ENCODE data around the gene RPL3.

RPL3 gene

DNA sequence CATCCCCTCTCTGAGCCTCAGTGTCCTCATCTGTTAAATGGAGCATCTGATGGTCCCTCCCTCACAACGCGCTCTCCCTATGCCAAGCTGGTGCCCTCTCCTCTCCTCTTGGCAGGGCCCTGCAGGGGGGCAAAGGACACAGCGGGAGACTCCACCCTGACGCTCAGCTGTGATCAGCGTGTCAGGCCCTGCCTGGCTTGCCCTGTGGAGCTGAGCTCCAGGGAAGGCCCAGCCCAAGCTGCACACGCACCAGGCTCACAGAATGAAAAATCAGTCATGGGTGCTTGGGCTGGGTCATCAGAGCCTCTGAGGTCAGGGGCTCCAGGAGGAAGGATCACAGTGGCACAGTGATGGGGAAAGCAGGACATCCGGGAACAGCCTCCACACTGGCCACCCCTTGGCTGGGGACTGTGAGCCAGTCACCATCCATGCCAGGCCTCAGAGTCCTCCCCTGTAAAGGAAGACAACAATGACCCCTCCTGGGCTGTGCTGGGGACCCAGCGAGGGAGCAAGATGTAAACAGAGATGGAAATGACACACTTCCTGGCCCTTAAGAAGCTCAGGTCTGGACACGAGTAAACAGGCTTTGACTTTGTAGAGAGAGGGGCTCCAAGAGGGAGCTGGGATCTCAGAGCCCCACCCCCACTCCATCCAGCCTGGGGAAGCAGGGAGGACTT, 36.6 kb downstream of the RPL3 start:
- DNase-seq (ENCODE audit: low read depth), result no peak

DNA sequence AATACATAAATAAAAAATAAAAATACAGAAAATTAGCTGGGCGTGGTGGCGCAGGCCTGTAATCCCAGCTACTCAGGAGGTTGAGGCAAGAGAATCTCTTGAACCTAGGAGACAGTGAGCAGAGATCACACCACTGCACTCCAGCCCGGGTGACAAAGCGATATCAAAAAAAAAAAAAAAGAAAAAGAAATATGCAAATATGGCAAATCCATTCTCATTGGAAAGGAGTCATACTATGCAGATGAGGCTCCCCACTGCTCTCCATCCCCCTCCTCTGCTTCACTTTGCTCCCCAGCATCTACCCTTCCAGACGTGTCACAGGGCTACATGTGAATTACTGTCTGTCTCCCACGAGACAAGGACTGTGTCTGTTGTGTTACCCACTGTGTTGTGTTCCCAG, 38.3 kb downstream of the RPL3 start:
- no peak for DNase-seq (ENCODE audit: low read depth)

DNA sequence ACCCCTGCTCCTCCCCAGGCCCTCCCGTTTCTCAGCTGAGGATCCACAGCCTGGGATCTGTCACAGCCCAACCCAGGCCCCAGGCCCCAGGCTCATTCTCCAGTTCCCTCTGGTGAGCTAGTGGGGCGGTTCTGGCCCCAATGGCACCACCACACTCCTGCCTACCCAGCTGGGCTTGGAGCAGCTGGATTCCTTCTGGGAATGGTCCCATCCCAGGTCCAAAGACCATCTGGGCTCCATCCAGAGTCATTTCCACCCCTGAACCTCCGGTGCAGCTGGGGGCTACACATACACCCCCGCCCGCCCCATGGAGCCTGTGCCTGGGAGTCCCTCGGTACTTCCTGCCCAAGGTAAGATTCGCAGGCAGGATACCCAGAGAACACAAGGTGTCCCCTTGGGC, 39.2 kb downstream of the RPL3 start:
- no peak for DNase-seq (ENCODE audit: low read depth)

DNA sequence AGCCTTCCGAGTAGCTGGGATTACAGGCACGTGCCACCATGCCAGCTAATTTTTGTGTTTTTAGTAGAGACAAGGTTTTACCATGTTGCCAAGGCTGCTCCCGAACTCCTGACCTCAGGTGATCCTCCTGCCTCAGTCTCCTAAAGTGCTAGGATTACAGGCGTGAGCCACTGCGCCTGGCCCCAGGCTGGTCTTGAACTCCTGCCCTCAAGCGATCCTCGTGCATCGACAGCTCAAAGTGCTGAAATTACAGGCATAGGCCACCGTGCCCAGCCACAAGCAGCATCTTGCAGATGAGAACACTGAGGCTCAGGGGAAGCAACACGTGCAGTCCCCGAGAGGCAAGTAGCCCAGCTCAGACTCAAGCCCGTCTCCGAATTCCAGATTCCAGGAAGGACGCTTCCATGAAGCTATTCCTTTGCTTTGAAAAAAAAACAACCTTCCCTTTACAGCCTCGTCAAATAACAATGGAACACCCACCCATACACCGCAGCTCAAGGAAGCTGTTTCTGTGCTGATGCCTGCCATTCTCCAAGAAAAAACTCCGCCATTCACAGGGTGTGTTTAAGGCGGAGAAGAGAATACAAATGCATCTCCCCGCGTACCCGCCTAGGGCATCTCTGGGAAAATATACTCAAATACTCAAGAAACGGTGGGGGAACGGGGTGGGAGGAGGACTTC, 40.1 kb downstream of the RPL3 start:
- DNase-seq (ENCODE audit: low read depth), result no peak

DNA sequence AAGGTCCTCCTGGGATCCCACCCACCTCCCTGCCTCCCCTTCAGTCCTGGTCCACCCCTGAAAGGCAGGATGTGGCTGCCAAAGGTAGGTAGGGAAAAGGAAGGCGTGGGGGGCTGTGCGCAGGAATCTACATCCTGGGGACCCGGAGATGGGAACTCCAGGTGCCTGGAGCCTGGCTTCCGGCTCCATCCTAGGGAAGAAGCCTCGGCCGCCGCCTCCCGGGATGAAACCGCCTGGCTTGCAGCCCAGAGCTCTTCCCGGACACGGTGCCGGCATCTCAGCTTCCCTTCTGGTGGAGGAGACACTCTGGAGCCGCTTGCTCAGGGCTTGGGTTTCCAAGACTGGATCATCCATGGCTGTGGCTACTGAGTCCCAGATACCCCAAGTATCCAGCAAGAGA, 41.4 kb downstream of the RPL3 start:
- DNase-seq (ENCODE audit: low read depth), result no peak

DNA sequence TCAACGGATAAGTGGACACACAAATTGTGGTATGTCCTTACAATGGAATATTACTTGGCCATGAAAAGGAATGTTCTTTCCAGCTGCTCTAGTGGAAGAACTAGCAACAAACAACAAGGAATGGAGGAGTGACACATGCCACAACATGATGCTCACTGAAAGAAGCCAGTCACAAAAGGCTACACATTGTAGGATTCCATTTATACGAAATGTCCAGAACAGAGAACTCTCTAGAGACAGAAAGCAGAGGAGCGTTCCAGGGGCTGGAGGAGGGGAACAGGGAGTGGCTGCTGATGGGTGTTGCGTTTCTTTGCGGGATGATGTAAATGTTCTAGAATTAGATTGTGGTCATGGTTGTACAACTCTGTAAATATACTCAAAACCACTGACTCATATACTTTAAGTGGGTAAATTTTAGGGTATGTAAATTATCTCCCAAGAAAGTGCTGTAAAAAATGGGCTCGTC, 42.2 kb downstream of the RPL3 start:
- peak; percentile 16 for DNase-seq (ENCODE audit: low read depth)

DNA sequence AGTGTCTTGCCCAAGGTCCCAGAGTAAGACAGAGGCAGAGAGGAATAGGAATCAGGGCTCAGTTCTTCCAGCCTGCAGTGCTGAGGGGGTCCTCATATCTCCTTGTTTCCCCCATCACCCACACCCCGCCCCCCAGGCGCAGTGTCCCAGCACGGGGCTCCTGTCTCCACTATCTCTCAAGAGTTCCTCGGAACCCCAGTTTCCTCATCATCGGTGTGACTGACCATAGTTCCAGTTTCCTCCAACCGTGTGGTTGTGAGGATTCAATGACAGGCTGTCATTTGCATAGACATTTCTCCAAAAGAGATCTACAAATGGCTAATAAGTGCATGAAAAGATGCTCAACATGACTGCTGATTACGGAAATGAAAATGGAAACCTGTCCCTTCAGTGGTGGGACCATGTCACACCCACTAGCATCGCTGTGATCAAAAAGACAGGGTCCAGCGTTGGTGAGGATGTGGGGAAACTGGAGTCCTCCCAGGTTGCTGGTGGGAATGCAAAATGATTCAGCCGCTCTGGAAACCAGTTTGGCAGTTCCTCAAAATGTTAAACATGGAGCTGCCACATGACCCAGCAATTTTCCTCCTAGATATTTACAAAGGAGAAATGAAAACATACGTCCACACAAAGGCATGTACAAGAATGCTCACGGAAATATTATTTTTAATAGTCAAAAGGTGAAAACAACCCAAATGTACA, 42.8 kb downstream of the RPL3 start:
- DNase-seq (ENCODE audit: low read depth), result no peak

DNA sequence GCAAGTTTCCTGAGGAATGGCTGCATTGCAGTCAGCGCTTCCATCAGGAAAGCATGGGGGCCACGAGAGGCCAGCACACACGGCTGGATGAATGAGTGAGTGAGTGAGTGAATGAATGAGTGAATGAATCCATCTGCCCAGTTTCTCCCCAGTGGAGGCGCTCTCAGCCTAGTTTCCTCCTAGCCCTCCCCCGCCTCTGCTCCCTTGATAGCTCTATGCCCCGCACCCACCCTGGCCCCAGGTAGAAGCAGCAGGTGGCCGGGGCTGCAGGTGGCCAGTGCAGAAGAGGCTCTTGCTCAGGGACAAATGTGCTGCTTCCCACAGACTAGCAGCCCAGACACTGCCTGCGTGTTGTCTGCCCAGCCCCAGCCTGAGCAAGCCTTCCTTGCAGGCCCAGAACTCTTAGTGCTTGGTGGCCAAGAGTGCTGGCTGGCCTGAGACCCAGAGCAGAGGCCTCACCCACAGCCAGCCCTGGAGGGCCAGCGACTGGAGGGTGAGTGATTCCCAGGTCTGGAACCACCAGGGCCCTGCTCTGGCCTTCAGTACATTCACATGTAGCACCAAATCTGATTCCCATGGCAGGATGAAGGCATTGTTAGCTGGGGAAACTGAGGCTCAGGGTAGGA, 43.5 kb downstream of the RPL3 start:
- DNase-seq (ENCODE audit: low read depth), result no peak

DNA sequence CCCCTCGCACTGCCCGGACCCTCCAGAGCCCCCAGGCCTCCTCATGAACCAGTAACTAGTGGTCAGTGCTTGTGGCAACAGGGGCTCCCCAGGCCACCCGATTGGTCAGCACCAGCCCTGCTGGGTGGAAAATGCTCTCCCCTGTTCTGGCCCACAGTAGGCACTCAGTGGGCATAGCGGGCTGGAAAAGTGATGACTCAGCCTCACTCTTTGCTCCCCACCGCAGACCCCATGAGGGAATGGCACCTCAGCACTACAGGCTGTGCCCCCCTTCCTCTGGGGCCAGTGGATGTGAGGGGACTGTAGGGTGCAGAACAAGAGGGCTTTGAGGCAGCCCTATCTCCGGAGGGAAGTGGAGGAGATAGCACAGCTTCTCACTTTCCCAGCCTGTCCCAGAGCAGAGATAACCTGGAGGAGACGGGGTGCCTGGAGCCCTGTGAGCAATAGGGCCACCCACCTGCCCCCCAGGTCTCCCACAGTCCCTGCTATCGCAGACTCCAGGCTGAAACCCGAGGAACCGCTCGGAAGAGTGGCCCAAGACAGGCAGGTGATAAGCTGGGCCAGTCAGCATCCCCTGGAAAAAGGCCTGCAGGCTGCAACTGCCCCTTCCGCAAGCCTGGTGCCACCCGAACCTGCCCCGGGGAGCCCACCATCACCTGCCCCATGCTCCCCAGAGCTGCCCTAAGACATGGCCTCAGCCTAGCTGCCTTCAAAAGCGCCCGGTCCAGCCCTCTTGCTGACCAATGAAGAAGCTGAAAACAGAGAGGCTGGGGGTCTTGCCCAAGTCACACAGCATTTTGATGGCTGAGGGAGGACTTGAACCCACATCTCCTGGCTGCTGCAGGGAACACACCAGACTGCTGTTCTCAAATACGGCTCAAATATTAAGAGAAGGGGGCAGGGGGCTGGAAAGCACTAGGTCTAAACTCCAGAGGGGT, 45.2 kb downstream of the RPL3 start:
- DNase-seq (ENCODE audit: low read depth), result no peak

DNA sequence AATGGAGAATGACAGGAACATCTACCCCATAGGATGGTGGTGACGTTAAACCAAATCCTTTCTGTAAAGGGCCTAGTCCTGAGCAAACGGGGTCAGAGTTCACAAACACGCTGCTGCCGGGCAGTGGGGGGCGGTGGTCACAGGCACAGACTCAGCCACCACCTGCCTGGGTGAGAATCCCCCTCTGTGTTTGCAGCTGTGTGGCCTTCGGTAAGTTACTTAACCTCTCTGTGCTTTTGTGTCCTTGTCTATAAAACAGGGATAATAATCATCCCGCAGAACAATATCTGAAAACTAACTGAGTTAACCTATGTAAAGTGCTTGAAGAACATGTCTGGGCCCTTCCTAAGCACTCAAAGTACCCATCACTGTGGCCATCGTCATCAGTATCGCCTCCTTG, 48.6 kb downstream of the RPL3 start:
- no peak for DNase-seq (ENCODE audit: low read depth)

DNA sequence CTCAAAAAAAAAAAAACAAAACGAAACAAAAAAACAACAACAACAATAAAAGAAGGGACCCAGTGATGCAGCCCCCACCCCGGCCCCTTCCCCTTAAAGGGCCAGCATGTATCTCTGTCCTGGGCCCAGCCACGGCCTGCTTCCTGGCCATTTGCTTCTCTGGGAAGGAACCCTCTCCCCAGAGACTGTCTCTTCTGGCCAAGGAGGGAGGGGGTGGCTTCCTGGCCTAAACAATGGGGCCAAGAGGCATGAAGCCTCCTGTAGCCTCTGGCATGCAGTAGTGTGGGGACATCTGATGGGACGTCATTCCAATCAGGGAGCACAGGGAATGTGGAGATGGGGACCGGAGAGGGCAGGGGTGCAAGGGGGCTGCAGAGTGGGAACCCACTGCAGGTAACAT, 49.1 kb downstream of the RPL3 start:
- no peak for DNase-seq (ENCODE audit: low read depth)

DNA sequence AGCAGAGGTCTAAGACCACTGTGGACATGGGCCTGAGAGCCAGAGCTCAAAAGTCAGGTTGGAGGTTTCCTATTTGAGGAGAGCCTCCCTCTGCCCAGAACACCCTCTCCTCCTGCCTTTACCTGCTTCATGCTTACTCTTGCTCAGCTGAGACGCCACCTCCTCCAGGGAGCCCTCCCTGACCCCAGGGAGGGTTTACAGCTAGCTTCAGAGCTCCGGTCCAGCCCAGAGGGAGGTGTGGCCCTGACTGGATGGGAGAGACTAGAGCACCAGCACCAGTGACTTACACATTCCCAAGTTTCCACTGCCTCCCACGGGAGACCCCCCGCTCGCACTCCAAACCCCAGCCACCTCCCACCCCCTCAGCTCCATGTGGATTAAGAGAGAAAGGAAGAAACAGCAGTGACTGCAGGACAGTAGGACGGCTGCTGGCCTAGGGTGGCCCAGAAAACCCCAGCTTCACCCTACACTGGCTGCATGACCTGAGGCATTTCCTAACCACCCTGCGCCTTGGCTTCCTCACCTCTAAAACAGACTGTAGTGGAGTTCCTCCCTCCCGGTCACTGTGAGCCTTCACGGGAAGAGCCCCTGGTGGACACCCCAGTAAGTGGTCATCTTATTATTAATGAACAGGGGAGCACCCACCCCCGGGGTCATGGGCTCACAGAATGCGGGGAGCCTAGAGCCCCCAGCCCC, 50.2 kb downstream of the RPL3 start:
- DNase-seq (ENCODE audit: low read depth), result no peak

DNA sequence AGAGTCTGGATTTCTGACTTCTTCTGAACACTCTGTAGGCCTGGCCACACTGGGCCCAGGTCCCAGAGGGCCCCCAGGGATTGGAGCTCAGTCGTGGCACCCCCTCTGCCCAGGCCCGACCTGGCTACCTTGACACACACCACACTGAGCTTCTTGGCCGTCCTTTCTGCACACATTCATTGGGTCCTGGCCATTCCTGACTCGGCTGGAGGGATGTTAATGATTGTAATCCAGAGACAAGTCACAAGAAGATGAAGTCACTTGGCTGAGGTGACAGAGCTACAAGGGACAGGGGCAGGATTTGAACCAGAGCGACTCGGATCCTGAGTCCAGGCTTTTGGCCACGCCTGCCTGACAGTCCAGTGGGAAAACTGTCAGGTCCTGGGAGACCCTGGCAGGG, 50.8 kb downstream of the RPL3 start:
- no peak for DNase-seq (ENCODE audit: low read depth)

DNA sequence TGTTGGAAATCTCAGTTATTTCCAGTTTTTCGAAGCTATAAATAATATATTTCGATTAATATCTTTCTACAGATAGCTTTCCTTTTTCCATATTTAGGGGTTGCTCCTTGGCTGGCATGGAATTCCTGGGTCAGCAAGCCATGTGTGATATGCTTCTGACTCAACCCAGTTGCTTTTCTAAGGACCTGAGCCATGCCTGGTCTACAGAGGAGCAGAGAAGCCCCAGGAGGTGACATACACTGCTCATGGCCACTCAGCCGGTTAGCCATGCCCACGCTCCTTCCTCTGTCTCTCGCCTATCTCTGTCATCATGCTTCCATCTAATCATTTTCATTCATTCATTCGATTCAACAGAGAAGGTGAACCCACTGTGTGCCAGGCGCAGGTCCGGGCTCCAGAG, 51.4 kb downstream of the RPL3 start:
- no peak for DNase-seq (ENCODE audit: low read depth)

DNA sequence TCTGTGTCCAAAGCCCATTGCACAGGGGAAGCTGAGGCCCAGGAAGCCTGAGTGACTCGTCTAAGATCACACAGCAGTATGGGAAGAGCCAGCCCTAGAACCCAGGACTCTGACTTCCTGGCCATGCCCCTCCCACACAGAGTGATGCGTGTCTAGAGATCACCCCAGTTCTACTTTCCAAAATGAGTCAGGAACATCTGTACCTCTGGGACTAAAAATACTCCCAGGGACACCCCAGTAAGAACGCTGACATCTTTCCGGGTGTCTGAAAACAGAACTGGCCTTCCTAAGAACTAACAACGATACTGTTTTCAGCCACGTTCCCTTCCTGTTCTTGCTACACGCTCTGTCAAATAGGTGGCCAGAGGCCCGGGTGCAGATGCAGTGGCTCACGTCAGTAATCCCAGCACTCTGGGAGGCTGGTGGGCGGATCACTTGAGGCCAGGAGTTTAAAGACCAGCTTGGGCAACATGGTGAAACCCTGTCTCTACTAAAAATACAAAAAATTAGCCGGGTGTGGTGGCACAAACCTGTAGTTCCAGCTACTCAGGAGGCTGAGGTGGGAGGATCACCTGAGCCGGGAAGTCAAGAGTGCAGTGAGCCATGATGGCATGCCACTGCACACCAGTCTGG, 52.9 kb downstream of the RPL3 start:
- no peak for DNase-seq (ENCODE audit: low read depth)

DNA sequence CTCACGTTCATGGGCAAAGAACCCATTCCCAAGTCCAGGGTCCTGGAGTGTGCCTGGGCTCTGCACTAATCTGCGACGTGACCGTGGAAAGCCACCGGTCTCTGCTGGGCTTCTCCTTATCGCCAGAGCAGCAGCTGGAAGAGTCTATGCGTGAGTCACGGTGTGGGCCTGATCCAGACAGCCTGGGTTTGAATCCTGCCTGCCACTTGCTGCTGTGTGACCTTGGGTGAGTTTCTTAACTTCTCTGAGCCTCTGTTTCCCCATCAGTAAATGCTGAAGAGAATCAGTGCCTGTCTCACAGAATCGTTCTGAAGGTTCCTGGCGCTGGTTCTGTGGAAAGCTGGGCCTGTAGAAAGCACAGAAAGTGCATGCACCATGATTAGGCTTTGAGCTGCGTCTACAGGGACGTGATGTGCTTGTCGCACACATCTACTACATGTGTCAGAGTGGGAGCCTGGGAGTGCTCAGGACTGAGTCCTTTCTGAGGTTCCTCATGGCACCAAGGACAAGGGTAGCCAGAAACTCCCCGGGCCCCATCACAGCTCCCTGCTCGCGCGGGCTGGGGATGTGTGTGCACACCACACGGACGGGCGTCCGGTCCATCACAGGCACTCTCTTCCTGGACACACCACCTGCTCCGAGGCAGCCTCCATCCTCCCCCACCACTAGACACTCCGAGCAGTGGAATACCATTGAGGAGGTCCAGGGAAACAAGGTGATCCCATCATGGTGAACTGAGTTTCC, 54.1 kb downstream of the RPL3 start:
- DNase-seq (ENCODE audit: low read depth), result no peak

DNA sequence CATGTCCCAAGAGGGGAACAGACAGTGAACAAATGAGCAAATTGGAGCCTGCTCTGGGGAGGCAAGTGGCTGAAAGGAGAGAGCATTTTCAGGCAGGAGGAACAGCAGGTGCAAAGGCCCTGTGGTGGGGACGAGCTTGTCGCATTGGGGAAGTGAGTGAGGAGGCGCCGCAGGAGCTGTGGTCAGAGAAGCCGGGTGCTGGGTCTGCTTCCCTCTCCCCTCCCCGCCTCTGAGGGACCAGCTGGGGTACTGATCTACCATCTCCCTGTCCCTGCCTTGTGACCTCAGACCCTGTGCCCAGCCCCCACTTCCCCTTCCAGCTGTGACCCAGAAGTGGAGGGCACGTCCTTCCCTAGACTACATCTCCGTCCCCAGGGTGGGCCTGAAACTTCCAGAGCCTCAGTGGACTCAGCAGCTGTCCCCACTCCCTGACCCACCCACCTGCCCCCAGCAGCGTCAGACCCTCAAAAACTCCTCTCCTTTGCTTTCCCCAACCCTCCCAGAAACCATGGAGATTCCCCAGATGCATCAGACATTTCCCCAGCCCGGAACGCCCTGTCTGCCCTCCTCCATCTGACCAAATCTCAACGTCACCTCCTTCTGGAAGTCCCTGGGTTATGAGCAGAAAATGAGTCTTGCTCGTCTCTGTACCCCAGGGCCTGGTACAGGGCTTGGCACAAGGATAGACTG, 54.9 kb downstream of the RPL3 start:
- no peak for DNase-seq (ENCODE audit: low read depth)

DNA sequence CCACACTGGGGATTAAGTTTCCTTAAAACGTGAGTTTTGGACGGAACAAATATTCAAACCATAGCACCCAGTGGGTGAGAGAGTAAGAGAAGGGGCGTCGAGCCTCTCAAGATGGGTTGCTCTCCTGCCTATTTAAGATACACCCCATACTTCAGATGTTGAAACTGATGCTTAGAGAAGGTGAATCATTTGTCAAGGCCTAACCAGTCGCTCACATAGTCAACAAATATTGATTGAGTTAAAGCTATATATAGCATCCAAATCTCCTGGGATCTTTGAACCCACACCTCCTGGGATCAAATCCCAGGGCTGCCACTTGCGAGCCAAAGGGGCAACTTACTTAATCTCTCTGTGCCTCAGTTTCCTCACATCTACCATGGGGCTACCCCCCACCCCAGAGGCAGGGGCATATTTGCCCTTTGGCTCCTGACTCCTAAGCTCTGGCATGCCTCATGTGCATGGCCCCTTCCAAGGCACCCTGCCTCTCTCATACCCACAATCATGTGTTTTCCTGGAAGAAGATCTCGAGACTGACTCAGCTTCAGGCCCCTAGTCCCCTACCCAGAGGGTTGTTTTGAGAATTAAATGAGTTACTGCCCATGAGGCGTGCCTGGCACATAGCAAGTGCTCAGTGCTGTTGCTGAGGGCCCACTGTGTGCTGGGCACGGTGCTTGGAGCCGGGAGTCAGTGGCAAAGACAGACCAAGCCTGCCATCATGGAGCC, 55.6 kb downstream of the RPL3 start:
- DNase-seq (ENCODE audit: low read depth), result no peak
